HepG2 (cell line): ENCODE data around the gene LOXL4. TPM values are rescaled to one million over a fixed set of nuclear protein-coding genes. Genes with fewer than 3 reads are reported as not detected.
A peak's percentile ranks its signal among the peaks of the same experiment; 100 is the strongest.

Experiments used
- DNMT1 ChIP-seq: sonication (generic); formaldehyde crosslinking; IDR thresholded peaks from 2 replicates; pipeline ENCODE4 v1.5.1; 2020; ENCODE audit warnings: mild to moderate bottlenecking, missing genetic modification reagents
- FOXO1 ChIP-seq: sonication (generic); formaldehyde crosslinking; IDR thresholded peaks from 2 replicates; pipeline ENCODE4 v1.4.0; 2020; ENCODE audit warnings: missing genetic modification reagents
- GABPA ChIP-seq, 2 experiments: IDR thresholded peaks; 2 replicates each; pipeline ENCODE4 v1.6.1; 2011 to 2016; ENCODE audit warnings: low read depth in 2 of 2, low read length in 1 of 2, missing biosample characterization in 1 of 2, missing genetic modification characterization in 1 of 2
- IKZF5 ChIP-seq: IDR thresholded peaks from 2 replicates; pipeline ENCODE4 v1.6.1; 2018; ENCODE audit warnings: missing genetic modification reagents, mild to moderate bottlenecking, missing compliant biosample characterization
- ISX ChIP-seq: sonication (generic); formaldehyde crosslinking; conservative IDR thresholded peaks from 2 replicates; pipeline ENCODE4 v1.5.0; 2020; ENCODE audit warnings: missing genetic modification reagents
- MAFK ChIP-seq, 2 experiments: IDR thresholded peaks in 1 of 2; conservative IDR thresholded peaks in 1 of 2; 2 replicates each; pipeline ENCODE4 v1.6.1; 2011; ENCODE audit warnings: improper control_type of control experiment in 2 of 2, low read length in 2 of 2
- NR2F2 ChIP-seq: IDR thresholded peaks from 2 replicates; pipeline ENCODE4 v1.6.1; 2012; ENCODE audit warnings: low read depth, inconsistent platforms, borderline replicate concordance
- PRMT3 ChIP-seq: sonication (generic); formaldehyde crosslinking; IDR thresholded peaks from 2 replicates; pipeline ENCODE4 v1.8.1; 2022; ENCODE audit warnings: low read depth, mild to moderate bottlenecking, moderate library complexity, missing genetic modification reagents, borderline replicate concordance
- RARA ChIP-seq: IDR thresholded peaks from 2 replicates; pipeline ENCODE4 v1.6.1; 2016; ENCODE audit warnings: missing genetic modification reagents, missing compliant biosample characterization
- SAP130 ChIP-seq: IDR thresholded peaks from 2 replicates; pipeline ENCODE4 v1.6.1; 2016; ENCODE audit warnings: low read depth
- SKI ChIP-seq: fragments of 450-650 bp; IDR thresholded peaks from one replicate; pipeline ENCODE4 v1.6.1; 2018; ENCODE audit warnings: mild to moderate bottlenecking; ENCODE audit not compliant: partially characterized antibody
- SRSF9 ChIP-seq: fragments of 200-400 bp; formaldehyde crosslinking; IDR thresholded peaks from 2 replicates; pipeline ENCODE4 v1.6.1; 2018; ENCODE audit warnings: borderline replicate concordance, mild to moderate bottlenecking, low read depth, low read length; ENCODE audit not compliant: insufficient read depth, poor library complexity, severe bottlenecking
- UBTF ChIP-seq: sonication (generic); formaldehyde crosslinking; IDR thresholded peaks from 2 replicates; pipeline ENCODE4 v1.4.0; 2020; ENCODE audit warnings: mild to moderate bottlenecking, missing genetic modification reagents
- ZBTB46 ChIP-seq: sonication (generic); formaldehyde crosslinking; IDR thresholded peaks from 2 replicates; pipeline ENCODE4 v1.4.0; 2020; ENCODE audit warnings: mild to moderate bottlenecking, missing genetic modification reagents, borderline replicate concordance
- ZKSCAN1 ChIP-seq: fragments of 150-350 bp; IDR thresholded peaks from 2 replicates; pipeline ENCODE4 v1.6.1; 2014; ENCODE audit warnings: low read length
- ZNF224 ChIP-seq: sonication (generic); formaldehyde crosslinking; IDR thresholded peaks from 2 replicates; pipeline ENCODE4 v1.5.0; 2020; ENCODE audit warnings: mild to moderate bottlenecking, missing genetic modification reagents
- ZNF564 ChIP-seq: sonication (generic); formaldehyde crosslinking; IDR thresholded peaks from 2 replicates; pipeline ENCODE4 v1.8.1; 2023; ENCODE audit warnings: mild to moderate bottlenecking, missing genetic modification reagents
- ZNF770 ChIP-seq: sonication (generic); formaldehyde crosslinking; IDR thresholded peaks from 2 replicates; pipeline ENCODE4 v1.5.0; 2020; ENCODE audit warnings: mild to moderate bottlenecking, missing genetic modification reagents
- ZNF83 ChIP-seq: sonication (generic); formaldehyde crosslinking; IDR thresholded peaks from 2 replicates; pipeline ENCODE4 v1.4.0; 2020; ENCODE audit warnings: missing genetic modification reagents, mild to moderate bottlenecking, borderline replicate concordance
- ZSCAN9 ChIP-seq: IDR thresholded peaks from 2 replicates; pipeline ENCODE4 v1.6.1; 2016; ENCODE audit warnings: borderline replicate concordance
- polyA plus RNA-seq, 8 experiments: library from polyadenylated mRNA; depleted of rRNA in 3 of 8; stranded (reverse) in 7 of 8; unstranded in 1 of 8; fragments of >200 nt; fragmentation: Illumina TruSeq in 4 of 8; extraction: Trizol in 4 of 8; gene quantifications; 2 replicates each; pipeline versions ENCODE4 v1.2.1 to v1.2.3, GENCODE V29; 2011 to 2016; ENCODE audit warnings: low read depth in 4 of 8, missing spikeins in 1 of 8, mixed read lengths in 1 of 8; ENCODE audit not compliant: insufficient read depth in 1 of 8
- total RNA-seq, 5 experiments: library from RNA; depleted of rRNA; stranded (reverse); fragments of >200 nt; fragmentation: Illumina TruSeq; extraction: Trizol; gene quantifications; 2 replicates each; pipeline ENCODE4 v1.2.3, GENCODE V29; 2016; ENCODE audit warnings: low read depth in 1 of 5

The LOXL4 gene
- total and polyA plus RNA-seq, 2 of the 13 experiments (the other 11 are each of a cell fraction or from before 2014, with no cell fraction given): 8.8 to 21.1 TPM

GRCh38 chr10:98309366-98310355 is 41.7 kb upstream of the LOXL4 start (continued):
- TF ChIP-seq ZBTB46 (CRISPR knock-in tag) (no peak), SAP130 (CRISPR knock-in tag) (0 out of 2 replicates have a peak, but pooled peaks have one; percentile 12), NR2F2 (no peak), ZNF564 (CRISPR knock-in tag) (no peak), GABPA (IDR thresholded peaks at IDR 0.05; ENCODE audit: low read depth, low read length) (no peak), GABPA (CRISPR knock-in tag; IDR thresholded peaks at IDR 0.05; ENCODE audit: low read depth) (no peak), IKZF5 (CRISPR knock-in tag) (peak; percentile 48; the same call in 1 of the 2 replicates), ZNF770 (CRISPR knock-in tag) (no peak), ISX (no peak), RARA (CRISPR knock-in tag) (no peak), DNMT1 (CRISPR knock-in tag) (no peak), PRMT3 (CRISPR knock-in tag) (no peak), SKI (no peak), SRSF9 (no peak), MAFK (conservative IDR thresholded peaks at IDR 0.05 in 1 of 2, IDR thresholded peaks at IDR 0.05 in 1 of 2; ENCODE audit: low read length in 2 of 2) (no peak), ZSCAN9 (CRISPR knock-in tag) (no peak), ZNF83 (CRISPR knock-in tag) (peak; percentile 63; the same call in 1 of the 2 replicates), FOXO1 (no peak), ZKSCAN1 (no peak), UBTF (CRISPR knock-in tag) (0 out of 2 replicates have a peak, but pooled peaks have one; percentile 16), ZNF224 (CRISPR knock-in tag) (no peak)
